IPS DF 19.7 (cell line): ENCODE data around the gene TTC5.
"Not testable (repeated sequence)": the region's sequence is repeated elsewhere in the genome, so short reads cannot be mapped to it uniquely, and the experiment has no call there.

ENCODE experiments used
- DNase-seq: peaks from one replicate; pipeline ENCODE4 v3.0.0-alpha.2; 2013; ENCODE audit warnings: low read depth, low spot score

TTC5 gene

DNA sequence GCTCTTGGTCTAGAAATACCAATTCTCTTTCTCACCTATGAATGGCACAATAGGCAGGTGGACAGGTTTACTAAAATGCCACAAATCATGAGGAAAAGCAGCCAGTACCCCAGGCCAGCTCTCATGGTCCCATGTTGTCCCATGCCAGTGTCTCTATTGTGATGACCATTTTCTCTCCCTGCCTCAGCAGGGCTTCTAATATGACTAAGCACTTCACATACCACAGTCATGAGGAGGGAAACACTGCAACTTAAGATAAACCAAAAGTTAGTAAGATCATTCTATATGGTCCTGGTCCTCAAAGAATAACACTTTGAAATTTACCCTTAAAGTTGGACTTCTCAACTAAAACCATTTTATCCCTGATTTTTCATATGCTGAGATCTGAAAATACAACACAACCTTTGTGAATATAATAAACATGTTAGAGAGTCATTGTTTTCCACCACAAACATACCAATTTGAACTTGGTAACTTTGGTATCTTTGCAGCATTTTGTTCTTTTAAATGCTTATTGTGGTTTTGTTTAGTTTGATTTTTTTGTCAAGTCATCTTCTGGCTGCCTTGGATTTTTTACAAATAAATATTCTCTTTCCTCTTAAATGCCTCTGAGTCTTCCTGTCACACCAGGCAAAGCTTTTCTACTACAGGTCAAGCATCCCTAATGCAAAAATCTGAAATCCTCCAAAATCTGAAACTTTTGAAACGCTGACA, 3.6 kb downstream of the TTC5 start:
- DNase-seq, result no peak

- no peak for DNase-seq
Observed at GRCh38 chr14:20295067-20295466, 10.7 kb downstream of the TTC5 start.

- no peak for DNase-seq
Observed at GRCh38 chr14:20294636-20295035, 11.1 kb downstream of the TTC5 start.

DNA sequence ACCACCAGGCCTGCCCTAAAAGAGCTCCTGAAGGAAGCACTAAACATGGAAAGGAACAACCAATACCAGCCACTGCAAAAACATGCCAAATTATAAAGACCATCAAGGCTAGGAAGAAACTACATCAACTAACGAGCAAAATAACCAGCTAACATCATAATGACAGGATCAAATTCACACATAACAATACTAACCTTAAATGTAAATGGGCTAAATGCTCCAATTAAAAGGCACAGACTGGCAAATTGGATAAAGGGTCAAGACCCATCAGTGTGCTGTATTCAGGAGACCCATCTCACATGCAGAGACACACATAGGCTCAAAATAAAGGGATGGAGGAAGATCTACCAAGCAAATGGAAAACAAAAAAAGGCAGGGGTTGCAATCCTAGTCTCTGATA, 23.8 kb downstream of the TTC5 start:
- not testable (repeated sequence) for DNase-seq

DNA sequence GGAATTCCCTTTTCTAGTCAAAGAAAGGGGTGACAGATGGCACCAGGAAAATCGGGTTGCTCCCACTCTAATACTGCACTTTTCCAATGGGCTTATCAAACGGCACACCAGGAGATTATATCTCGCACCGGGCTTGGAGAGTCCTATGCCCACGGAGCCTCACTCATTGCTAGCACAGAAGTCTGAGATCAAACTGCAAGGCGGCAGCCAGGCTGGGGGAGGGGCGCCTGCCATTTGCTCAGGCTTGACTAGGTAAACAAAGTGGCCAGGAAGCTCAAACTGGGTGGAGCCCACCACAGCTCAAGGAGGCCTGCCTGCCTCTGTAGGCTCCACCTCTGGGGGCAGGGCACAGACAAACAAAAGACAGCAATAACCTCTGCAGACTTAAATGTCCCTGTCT, 25.5 kb downstream of the TTC5 start:
- not testable (repeated sequence) for DNase-seq

- DNase-seq, result no peak
Observed at GRCh38 chr14:20278414-20278813, 27.3 kb downstream of the TTC5 start.

DNA sequence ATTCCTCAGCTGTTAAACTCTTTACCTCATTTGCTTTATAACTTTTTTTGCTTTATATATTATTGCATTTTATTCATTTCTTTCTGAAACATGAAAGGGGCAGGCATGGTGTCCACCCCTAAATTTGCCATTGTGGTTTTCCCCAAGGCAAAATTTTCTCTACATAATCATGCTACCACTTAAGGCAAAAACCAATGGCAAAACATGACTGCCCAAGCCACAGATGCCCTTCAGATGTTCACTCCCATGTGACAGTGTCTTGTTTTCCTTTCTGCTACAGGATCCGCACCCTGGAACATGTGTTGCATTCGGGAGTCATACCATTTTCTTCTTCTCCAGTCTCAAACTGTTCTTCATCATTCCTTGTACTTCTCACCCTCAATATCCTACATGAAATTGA, 28.3 kb downstream of the TTC5 start:
- DNase-seq, result no peak

DNA sequence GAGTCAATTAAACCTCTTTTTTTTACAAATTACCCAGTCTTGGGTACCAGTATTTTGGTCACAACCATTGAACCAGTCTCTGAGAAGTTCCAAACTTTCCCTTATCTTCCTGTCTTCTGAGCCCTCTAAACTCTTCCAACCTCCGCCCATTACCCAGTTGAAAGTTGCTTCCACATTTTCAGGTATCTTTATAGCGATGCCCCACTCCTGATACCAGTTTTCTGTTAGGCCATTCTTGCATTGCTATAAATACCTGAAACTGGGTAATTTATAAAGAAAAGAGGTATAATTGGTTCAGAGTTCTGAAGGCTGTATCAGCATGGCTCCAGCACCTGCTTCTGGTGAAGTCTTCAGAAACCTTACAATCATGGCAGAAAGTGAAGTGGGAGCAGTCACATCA, 31.7 kb downstream of the TTC5 start:
- no peak for DNase-seq

DNA sequence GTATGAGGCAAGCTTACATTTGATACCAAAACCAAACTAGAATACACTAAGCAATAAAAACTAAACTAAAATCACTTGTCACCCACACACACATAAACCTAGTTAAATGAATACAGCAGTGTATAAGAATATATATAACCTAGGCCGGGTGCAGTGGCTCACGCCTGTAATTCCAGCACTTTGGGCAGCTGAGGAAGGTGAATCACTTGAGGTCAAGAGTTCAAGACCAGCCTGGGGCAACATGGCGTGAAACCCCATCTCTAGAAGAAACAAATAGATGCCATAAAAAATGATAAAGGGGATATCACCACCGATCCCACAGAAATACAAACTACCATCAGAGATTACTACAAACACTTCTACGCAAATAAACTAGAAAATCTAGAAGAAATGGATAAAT, 41.4 kb downstream of the TTC5 start:
- not testable (repeated sequence) for DNase-seq

GRCh38 chr14:20262642-20263128, 43.1 kb downstream of the TTC5 start:
- DNase-seq, result peak; percentile 15

DNA sequence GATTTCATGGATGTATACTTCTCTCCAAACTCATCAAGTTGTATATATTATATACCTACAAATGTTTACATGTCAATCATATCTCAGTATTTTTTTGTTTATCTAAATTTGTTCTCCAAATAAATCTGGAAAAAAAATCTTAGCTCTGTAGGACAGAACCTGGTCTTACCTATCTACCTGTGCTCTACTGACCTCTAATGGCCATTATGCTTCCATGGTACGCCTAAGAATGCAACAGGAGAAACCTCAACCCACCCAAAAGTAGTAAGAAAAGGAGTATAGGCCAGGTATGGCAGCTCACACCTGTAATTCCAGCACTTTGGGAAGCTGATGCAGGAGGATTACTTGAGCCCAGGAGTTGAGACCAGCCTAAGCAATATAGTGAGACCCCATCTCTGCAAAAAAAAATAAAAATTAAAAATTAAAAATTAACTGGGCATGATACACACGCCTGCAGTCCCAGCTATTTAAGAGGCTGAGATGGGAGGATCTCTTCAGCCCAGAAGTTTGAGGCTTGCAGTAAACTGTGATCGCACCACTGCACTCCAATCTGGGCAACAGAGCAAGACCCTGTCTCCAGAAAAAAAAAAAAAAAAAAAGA, 58.0 kb downstream of the TTC5 start:
- DNase-seq, result peak; percentile 17
